Endothelial cell of umbilical vein (primary cell): ENCODE data around the gene CLEC16A. TPM values are rescaled to one million over a fixed set of nuclear protein-coding genes. Genes with fewer than 3 reads are reported as not detected.

Source experiments
- BruUV-seq: library from RNA; stranded (reverse); fragments of 400-500 nt; replicated peaks from 2 replicates; lab custom pipeline; 2021; lab: Mats Ljungman, UMichigan
- CTCF ChIA-PET: fragments of 300-600, 350-600 bp; sonication (Branson Sonifier 250); formaldehyde crosslinking; loops from one replicate; lab custom pipeline; 2021; ENCODE audit warnings: antibody characterized with exemption, inconsistent platforms; lab: Charles Lee
- POLR2A ChIA-PET: fragments of 300-600, 350-600 bp; sonication (Branson Sonifier 250); formaldehyde crosslinking; loops from one replicate; lab custom pipeline; 2021; ENCODE audit warnings: antibody characterized with exemption, inconsistent platforms; lab: Charles Lee
- DNase-seq: peaks from one replicate; pipeline ENCODE4 v3.0.0-alpha.2; 2011; ENCODE audit warnings: low read depth, low spot score
- FAIRE-seq: peaks from 2 replicates; lab custom pipeline; 2011; peaks lifted over from hg19 to GRCh38; lab: Jason Lieb, UNC
- H2AFZ ChIP-seq: 2 replicates; pipeline ENCODE4 v1.6.0; 2012; ENCODE audit warnings: low read depth, low read length, control low read depth, inconsistent platforms
- H3K27ac ChIP-seq: 2 replicates; pipeline ENCODE4 v1.5.1; 2011; ENCODE audit warnings: low read depth, mild to moderate bottlenecking, control low read depth, low read length, moderate library complexity; ENCODE audit not compliant: insufficient read depth
- H3K27me3 ChIP-seq, 2 experiments: 2 replicates each; pipeline versions ENCODE4 v1.6.0 to v1.6.1; 2011; ENCODE audit warnings: low read length in 2 of 2, mixed read lengths in 1 of 2; ENCODE audit not compliant: control insufficient read depth in 2 of 2, insufficient read depth in 2 of 2
- H3K36me3 ChIP-seq, 2 experiments: 2 replicates in 1 of 2; 3 replicates in 1 of 2; pipeline ENCODE4 v1.5.1; 2011; ENCODE audit warnings: low read length in 2 of 2, mild to moderate bottlenecking in 1 of 2, moderate library complexity in 1 of 2; ENCODE audit not compliant: control insufficient read depth in 2 of 2, insufficient read depth in 2 of 2; ENCODE audit errors: extremely low read depth in 1 of 2
- H3K4me1 ChIP-seq: 3 replicates; pipeline ENCODE4 v1.5.1; 2011; ENCODE audit warnings: mild to moderate bottlenecking, low read length; ENCODE audit not compliant: control insufficient read depth, insufficient read depth; ENCODE audit errors: extremely low read depth
- H3K4me2 ChIP-seq: 2 replicates; pipeline ENCODE4 v1.6.1; 2011; ENCODE audit warnings: low read length, control low read depth, mixed read lengths; ENCODE audit not compliant: insufficient read depth
- H3K4me3 ChIP-seq, 3 experiments: fragments of 200-600 bp in 1 of 3; sonication (generic), shearing (Covaris generic) in 1 of 3; replicated peaks in 1 of 3; 2 replicates each; pipeline ENCODE4 v1.5.1; 2011 to 2016; ENCODE audit warnings: control low read depth in 3 of 3, low read length in 3 of 3, mild to moderate bottlenecking in 2 of 3, inconsistent platforms in 1 of 3, low read depth in 1 of 3, moderate library complexity in 1 of 3; ENCODE audit not compliant: insufficient read depth in 1 of 3
- H3K79me2 ChIP-seq: 2 replicates; pipeline ENCODE4 v1.6.0; 2012; ENCODE audit warnings: low read length, inconsistent platforms; ENCODE audit not compliant: control insufficient read depth, insufficient read depth
- H3K9ac ChIP-seq: replicated peaks from 2 replicates; pipeline ENCODE3; 2011; ENCODE audit warnings: low read length, control low read depth; ENCODE audit not compliant: insufficient read depth; ENCODE audit errors: extremely low read depth
- H3K9me1 ChIP-seq: replicated peaks from 3 replicates; pipeline ENCODE4 v1.6.0; 2011; ENCODE audit warnings: mild to moderate bottlenecking, low read length; ENCODE audit not compliant: control insufficient read depth, insufficient read depth; ENCODE audit errors: extremely low read depth
- H3K9me3 ChIP-seq: replicated peaks from 2 replicates; pipeline ENCODE4 v1.5.1; 2012; ENCODE audit warnings: low read length, inconsistent platforms; ENCODE audit not compliant: control insufficient read depth, insufficient read depth
- H4K20me1 ChIP-seq: replicated peaks from 2 replicates; pipeline ENCODE3; 2011; ENCODE audit warnings: mild to moderate bottlenecking, low read length; ENCODE audit not compliant: control insufficient read depth, insufficient read depth; ENCODE audit errors: extremely low read depth
- CTCF ChIP-seq, 2 donors: IDR thresholded peaks; 1 replicate in 1 of 2; 2 replicates in 1 of 2; pipeline ENCODE4 v1.5.1; 2011; ENCODE audit warnings: low read length in 2 of 2, mild to moderate bottlenecking in 2 of 2, moderate library complexity in 2 of 2, control low read depth in 1 of 2, inconsistent platforms in 1 of 2, low read depth in 1 of 2; ENCODE audit not compliant: insufficient read depth in 1 of 2; ENCODE audit errors: extremely low read depth in 1 of 2
- FOS ChIP-seq: IDR thresholded peaks from 2 replicates; pipeline ENCODE4 v1.6.1; 2011; ENCODE audit warnings: mild to moderate bottlenecking, low read length, moderate library complexity, borderline replicate concordance; ENCODE audit not compliant: insufficient read depth
- GATA2 ChIP-seq: IDR thresholded peaks from 2 replicates; pipeline ENCODE4 v1.7.0; 2011; ENCODE audit warnings: low read depth, mild to moderate bottlenecking, moderate library complexity, mixed read lengths, low read length; ENCODE audit not compliant: insufficient read length, insufficient read depth
- POLR2AphosphoS5 ChIP-seq: IDR thresholded peaks from 2 replicates; pipeline ENCODE4 v1.6.1; 2012; ENCODE audit warnings: low read depth, mild to moderate bottlenecking, control low read depth, low read length, moderate library complexity; ENCODE audit not compliant: insufficient read depth
- dilution Hi-C: fragments of 300-500 bp; cut with MboI; formaldehyde crosslinking; loops from one replicate; pipeline ENCODE4 v1.15.0; 2019; ENCODE audit warnings: low sequenced_read_pairs; ENCODE audit not compliant: extremely low pct_ligation_motif_present
- intact Hi-C: fragments of 100-400 bp; cut with micrococcal nuclease; formaldehyde crosslinking; loops from one replicate; pipeline ENCODE4 v1.10.0; 2022
- polyA plus RNA-seq, 4 experiments: library from polyadenylated mRNA; depleted of rRNA in 3 of 4; stranded (reverse) in 3 of 4; unstranded in 1 of 4; fragments of >200 nt; gene quantifications; 2 replicates each; pipeline versions ENCODE4 v1.2.1 to v1.2.3, GENCODE V29; 2011 to 2012; ENCODE audit warnings: missing spikeins in 1 of 4
- total RNA-seq: library from RNA; stranded (reverse); gene quantifications from 2 replicates; pipeline ENCODE4 v1.2.3, GENCODE V29; 2021

The CLEC16A gene
- total and polyA plus RNA-seq, 2 donors (not counting 3 experiments of a cell fraction or from before 2014, with no cell fraction given), result 11.4 to 23.3 TPM

- Histone ChIP-seq H3K9ac (no peak overlapping the region), H3K4me1 (peaks cover 17% of the 10 kb centered on the region), H2AFZ (no peak overlapping the region), H3K9me1 (no peaks in the 10 kb centered on the region), H3K4me3 (no peak overlapping the region), H3K36me3 (peaks cover 6% of the 10 kb centered on the region in 2 experiments), H3K27ac (no peak overlapping the region), H4K20me1 (no peaks in the 10 kb centered on the region), H3K9me3 (no peaks in the 10 kb centered on the region), H3K79me2 (peaks cover 2% of the 10 kb centered on the region), H3K4me2 (no peak overlapping the region), H3K27me3 (no peaks in the 10 kb centered on the region)
- dilution Hi-C loops, result no loop called here
- no TSS peak for BruUV-seq
- DNase-seq (no peak), FAIRE-seq (no peak)
- CTCF ChIA-PET, result interaction anchor here (12.3 kb wide), 1 partner anchor 296 kb away, joined by 347 read pairs; the partner anchor contains the start of gene SOCS1
- TF ChIP-seq POLR2AphosphoS5 (no peak), CTCF (IDR thresholded peaks at IDR 0.05; ENCODE audit: extremely low read depth in 1 of 2, insufficient read depth in 1 of 2, low read depth in 1 of 2, low read length in 2 of 2) (no peak)
- intact Hi-C loops, result no loop called here
- POLR2A ChIA-PET, result no interaction called here
These were observed 16.9 kb downstream of the CLEC16A start for GRCh38 chr16:10961231-10961630.

GRCh38 chr16:10964039-10964890 is 19.9 kb downstream of the CLEC16A start:
- DNase-seq, result peak; percentile 71
- POLR2A ChIA-PET, result interaction anchor here (3.6 kb wide), 1 partner anchor 292 kb away, joined by 22 read pairs; the partner anchor contains the start of gene SOCS1

More at GRCh38 chr16:10964039-10964890, 19.9 kb downstream of the CLEC16A start:
- TF ChIP-seq FOS (no peak), GATA2 (no peak), CTCF (IDR thresholded peaks at IDR 0.05; ENCODE audit: extremely low read depth in 1 of 2, insufficient read depth in 1 of 2, low read depth in 1 of 2, low read length in 2 of 2) (peak; percentile 92 to 96), POLR2AphosphoS5 (no peak)
- intact Hi-C loops (loop anchor here (1.0 kb wide), 4 partner anchors 10 to 441 kb away; no protein-coding TSS in a partner anchor), dilution Hi-C loops (no loop called here)
- Histone ChIP-seq H4K20me1 (no peaks in the 10 kb centered on the region), H3K9me1 (no peaks in the 10 kb centered on the region), H2AFZ (peak overlapping the region; percentile 2), H3K4me3 (no peak overlapping the region), H3K4me2 (no peak overlapping the region), H3K27ac (no peak overlapping the region), H3K79me2 (no peaks in the 10 kb centered on the region), H3K9ac (no peak overlapping the region), H3K4me1 (no peaks in the 10 kb centered on the region), H3K36me3 (peaks cover 4 to 6% of the 10 kb centered on the region in 2 experiments), H3K27me3 (no peaks in the 10 kb centered on the region), H3K9me3 (no peaks in the 10 kb centered on the region)
- BruUV-seq, result no TSS peak
- peak; percentile 76 for FAIRE-seq
- CTCF ChIA-PET, result interaction anchor here (0.6 to 12.3 kb wide), 32 partner anchors 10 to 750 kb away, joined by 3 to 347 read pairs (median 5); partner anchors contain the start of gene SOCS1
